ENCODE data around the gene PTCH1.

DNA sequence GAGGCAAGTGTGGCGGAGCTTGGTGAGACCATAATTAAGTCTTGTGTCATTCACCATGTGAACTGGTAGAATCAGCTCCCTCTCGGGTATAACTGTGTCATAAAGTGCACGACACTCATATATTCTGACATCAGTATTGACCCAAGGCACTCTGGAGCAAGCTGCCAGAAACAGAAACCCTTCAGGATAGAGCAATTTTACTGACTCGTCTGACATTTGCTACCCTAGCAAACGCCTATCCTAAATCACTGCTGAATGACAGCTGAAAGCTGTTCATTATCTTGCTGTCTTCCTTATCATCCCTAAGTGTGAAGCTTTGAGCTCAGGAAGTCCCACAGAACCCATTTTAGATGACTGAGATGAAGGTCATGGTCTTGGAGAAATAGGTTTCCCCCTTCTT, 27.8 kb downstream of the PTCH1 start:
- TF ChIP-seq, protein P1, sequence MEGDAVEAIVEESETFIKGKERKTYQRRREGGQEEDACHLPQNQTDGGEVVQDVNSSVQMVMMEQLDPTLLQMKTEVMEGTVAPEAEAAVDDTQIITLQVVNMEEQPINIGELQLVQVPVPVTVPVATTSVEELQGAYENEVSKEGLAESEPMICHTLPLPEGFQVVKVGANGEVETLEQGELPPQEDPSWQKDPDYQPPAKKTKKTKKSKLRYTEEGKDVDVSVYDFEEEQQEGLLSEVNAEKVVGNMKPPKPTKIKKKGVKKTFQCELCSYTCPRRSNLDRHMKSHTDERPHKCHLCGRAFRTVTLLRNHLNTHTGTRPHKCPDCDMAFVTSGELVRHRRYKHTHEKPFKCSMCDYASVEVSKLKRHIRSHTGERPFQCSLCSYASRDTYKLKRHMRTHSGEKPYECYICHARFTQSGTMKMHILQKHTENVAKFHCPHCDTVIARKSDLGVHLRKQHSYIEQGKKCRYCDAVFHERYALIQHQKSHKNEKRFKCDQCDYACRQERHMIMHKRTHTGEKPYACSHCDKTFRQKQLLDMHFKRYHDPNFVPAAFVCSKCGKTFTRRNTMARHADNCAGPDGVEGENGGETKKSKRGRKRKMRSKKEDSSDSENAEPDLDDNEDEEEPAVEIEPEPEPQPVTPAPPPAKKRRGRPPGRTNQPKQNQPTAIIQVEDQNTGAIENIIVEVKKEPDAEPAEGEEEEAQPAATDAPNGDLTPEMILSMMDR (IDR thresholded peaks at IDR 0.05; ENCODE audit: borderline replicate concordance, extremely low read depth, low read length, poor library complexity, severe bottlenecking) = no peak
- no peak for TF ChIP-seq EZH2 (IDR thresholded peaks at IDR 0.05; ENCODE audit: borderline replicate concordance, low read depth, low read length, severe bottlenecking)
